Posterior cingulate gyrus (tissue), 11 donors: ENCODE results near the gene SERPINA5.
"Not testable (repeated sequence)": the region's sequence is repeated elsewhere in the genome, so short reads cannot be mapped to it uniquely, and the experiment has no call there.

ENCODE experiments used
- DNase-seq, 10 donors: peaks; one replicate each; pipeline versions ENCODE4 v3.0.0 to v3.0.0-alpha.2; 2020 to 2021; ENCODE audit warnings: mixed read lengths in 3 of 10
- intact Hi-C: fragments of 100-400 bp; cut with DNase I; formaldehyde crosslinking; loops from one replicate; pipeline ENCODE4 v1.15.1; 2023

SERPINA5 gene

GRCh38 chr14:94596361-94596760 is 15.1 kb downstream of the SERPINA5 start:
- peak in 2 of 10 donors; percentile 13 to 56 for DNase-seq
- intact Hi-C loops = no loop called here

- DNase-seq = peak in 2 of 10 donors; percentile 64 to 67
- intact Hi-C loops = no loop called here
These were observed 16.6 kb downstream of the SERPINA5 start for GRCh38 chr14:94597788-94598187.

GRCh38 chr14:94598506-94598815 is 17.2 kb downstream of the SERPINA5 start:
- intact Hi-C loops = no loop called here
- peak in 2 of 10 donors; percentile 55 to 61 for DNase-seq

GRCh38 chr14:94598816-94599655 is 17.8 kb downstream of the SERPINA5 start:
- DNase-seq = peak; percentile 53 to 91 (median 68)
- intact Hi-C loops = no loop called here

GRCh38 chr14:94599656-94600004 is 18.4 kb downstream of the SERPINA5 start:
- intact Hi-C loops = no loop called here
- DNase-seq = peak in 2 of 10 donors; percentile 41 to 75

- DNase-seq = peak in 2 of 10 donors; percentile 64 to 75
- intact Hi-C loops = no loop called here
These were observed 18.9 kb downstream of the SERPINA5 start for GRCh38 chr14:94600148-94600545.

GRCh38 chr14:94601884-94602391 is 20.7 kb downstream of the SERPINA5 start:
- DNase-seq = peak; percentile 31 to 95 (median 70)
- intact Hi-C loops = no loop called here

GRCh38 chr14:94602722-94603121 is 21.5 kb downstream of the SERPINA5 start:
- DNase-seq = peak in 2 of 10 donors; percentile 18 to 53
- intact Hi-C loops = no loop called here

GRCh38 chr14:94605361-94605760 is 24.1 kb downstream of the SERPINA5 start:
- DNase-seq = no peak
- intact Hi-C loops = no loop called here

GRCh38 chr14:94608966-94609365 is 27.7 kb downstream of the SERPINA5 start:
- intact Hi-C loops = not testable (repeated sequence)
- peak in 1 of 10 donors; percentile 7 for DNase-seq

- DNase-seq = peak in 2 of 10 donors; percentile 13 to 46
- intact Hi-C loops = no loop called here
These were observed 30.0 kb downstream of the SERPINA5 start for GRCh38 chr14:94611179-94611578.

GRCh38 chr14:94612174-94612573 is 30.9 kb downstream of the SERPINA5 start, which contains the start of gene SERPINA3:
Gene SERPINA3, plus strand, starts transcription at chr14:94612391. Its CDS starts 2,051 bp downstream, at chr14:94614442.
- peak in 1 of 10 donors; percentile 11 for DNase-seq
- intact Hi-C loops = no loop called here

- intact Hi-C loops = no loop called here
- peak in 2 of 10 donors; percentile 54 to 69 for DNase-seq
These were observed 31.6 kb downstream of the SERPINA5 start for GRCh38 chr14:94612580-94613554.

- DNase-seq = peak in 2 of 10 donors; percentile 29 to 47
- intact Hi-C loops = no loop called here
These were observed 32.8 kb downstream of the SERPINA5 start for GRCh38 chr14:94613720-94614644.

GRCh38 chr14:94614802-94615201 is 33.6 kb downstream of the SERPINA5 start:
- intact Hi-C loops = no loop called here
- DNase-seq = peak in 1 of 10 donors; percentile 47

GRCh38 chr14:94615254-94615653 is 34.0 kb downstream of the SERPINA5 start:
- intact Hi-C loops = no loop called here
- DNase-seq = peak in 1 of 10 donors; percentile 30

- peak in 2 of 10 donors; percentile 31 to 54 for DNase-seq
These were observed 34.8 kb downstream of the SERPINA5 start for GRCh38 chr14:94615823-94616570.

GRCh38 chr14:94617366-94617941 is 36.2 kb downstream of the SERPINA5 start:
- DNase-seq = peak in 1 of 10 donors; percentile 12

More at GRCh38 chr14:94615823-94616570, 34.8 kb downstream of the SERPINA5 start:
- intact Hi-C loops = no loop called here

More at GRCh38 chr14:94617366-94617941, 36.2 kb downstream of the SERPINA5 start:
- intact Hi-C loops = no loop called here
